ENCODE data around the gene MAB21L4.

The MAB21L4 gene

DNA sequence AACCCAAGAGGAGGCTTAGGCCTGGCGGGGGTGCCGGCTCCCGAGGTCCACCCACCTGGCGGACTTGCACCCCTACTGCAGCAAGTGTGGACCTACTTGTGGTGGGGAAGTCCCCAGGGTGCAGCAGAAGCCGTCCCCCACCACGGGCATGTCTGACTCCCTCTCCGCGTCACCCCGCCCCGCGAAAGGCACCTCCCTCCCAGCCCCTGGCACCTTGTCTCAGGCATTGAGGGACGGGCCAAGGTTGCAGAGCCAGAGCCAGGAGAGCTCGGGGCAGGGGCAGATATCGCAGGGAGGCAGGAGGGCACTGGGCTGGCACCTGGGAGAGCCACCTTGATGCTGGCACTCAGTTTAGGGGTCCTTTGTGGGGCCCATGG lies 29.2 kb upstream of the MAB21L4 start:
- DNase-seq = peak; percentile 2

- no peak for DNase-seq
Observed at GRCh38 chr2:240922982-240923537, 27.1 kb upstream of the MAB21L4 start.

DNA sequence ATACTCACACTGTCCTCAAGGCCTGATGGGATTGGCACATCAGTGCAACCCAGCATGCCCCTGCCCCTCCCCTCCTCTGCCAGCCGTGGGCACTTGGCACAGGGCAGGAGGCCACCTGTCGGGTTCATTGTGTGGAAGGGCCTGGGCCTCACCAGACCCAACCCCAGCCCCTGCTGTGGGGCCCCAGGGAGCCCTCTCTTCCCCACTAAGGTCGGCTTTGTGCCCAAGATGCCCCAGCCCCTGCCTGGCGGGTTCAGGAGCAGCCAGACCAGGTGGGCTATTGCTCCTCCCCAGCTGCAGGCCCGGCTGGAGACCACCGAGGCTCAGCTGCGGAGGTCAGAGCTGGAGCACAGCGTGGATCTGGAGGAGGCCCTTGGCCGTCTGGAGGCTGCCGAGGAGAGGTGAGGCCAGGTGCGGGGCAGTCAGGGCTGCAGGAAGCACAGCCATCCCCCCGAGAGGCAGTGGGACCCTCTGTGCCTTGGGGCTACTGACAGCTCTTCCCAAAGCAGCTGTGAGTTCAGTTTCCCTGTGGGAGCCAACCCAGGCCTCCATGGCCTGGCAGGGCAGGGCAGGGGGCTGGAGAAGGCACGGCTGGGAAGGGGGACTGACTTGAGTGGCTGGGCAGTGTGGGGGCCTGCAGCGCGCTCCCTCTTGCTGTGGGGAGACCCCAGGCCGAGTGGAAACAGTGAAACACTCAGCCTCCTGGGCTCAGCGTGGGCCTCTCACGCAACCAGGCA lies 26.5 kb upstream of the MAB21L4 start:
- DNase-seq = peak; percentile 1

DNA sequence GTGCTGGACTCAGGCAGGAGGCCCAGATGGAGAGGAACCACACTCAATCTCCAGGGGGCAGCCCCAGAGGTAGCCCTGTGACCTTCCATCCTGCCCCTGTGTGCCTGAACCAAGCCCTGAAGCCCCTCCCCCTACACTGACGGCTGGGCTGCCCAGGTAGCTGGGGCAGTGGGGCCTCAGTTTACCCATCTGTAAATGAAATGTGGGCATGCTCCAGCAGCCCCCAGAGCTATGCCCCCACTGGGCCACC lies 26.0 kb upstream of the MAB21L4 start:
- no peak for DNase-seq

DNA sequence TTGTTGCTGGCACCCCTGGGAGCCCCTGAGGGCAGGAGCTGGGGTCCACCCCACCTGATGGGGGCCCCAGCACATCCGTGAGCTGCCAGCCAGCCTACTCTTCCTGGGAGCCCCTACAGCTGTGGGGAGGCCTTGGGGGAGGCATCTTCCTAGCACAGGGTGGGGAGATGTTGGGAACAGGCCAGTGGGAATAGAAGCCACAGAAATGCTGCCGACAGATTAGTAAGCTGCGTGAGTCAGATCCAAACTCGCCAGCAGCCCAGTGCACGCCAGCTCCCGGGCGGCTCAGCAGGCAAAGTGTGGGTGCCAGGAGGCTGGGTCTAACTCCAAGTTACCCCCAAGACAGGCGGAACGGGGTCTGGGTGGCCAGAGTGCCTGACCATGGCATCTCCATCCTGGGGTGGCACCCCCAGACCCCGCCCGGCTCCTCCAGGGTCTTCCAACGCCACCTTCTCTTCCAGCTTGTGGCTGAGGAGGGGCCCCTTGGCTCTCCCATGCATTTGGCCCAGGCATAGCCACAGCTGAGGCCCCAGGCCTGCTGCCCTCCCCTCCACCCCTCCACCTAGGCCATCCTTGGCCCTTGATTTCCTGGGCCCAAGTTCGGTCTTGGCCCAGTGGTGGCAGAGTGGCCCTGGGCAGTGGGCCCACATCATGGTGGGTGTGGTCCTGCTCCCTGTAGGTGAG lies 25.5 kb upstream of the MAB21L4 start:
- DNase-seq = peak; percentile 1

DNA sequence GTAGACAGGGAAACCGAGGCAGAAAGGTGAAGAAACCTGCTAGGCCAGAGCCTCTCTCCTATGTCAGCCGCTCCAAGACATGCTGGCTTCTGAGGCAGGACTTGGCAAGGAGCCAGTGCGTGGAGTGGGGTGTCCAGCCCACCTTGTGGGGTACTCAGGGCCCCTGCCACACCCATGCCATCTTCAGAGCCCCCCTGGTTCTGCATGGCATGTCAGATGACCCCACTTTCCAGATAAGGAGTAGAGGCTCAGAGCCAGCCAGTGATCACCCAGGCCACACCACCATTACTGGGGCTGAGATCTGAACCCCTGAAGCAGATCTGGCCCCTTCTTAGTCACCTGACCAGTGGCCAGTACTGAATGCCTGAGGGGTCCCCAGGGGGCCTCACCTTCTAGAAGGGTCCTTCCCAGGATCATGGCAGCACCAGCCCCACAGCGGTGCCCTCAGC lies 24.9 kb upstream of the MAB21L4 start:
- peak; percentile 1 for DNase-seq

DNA sequence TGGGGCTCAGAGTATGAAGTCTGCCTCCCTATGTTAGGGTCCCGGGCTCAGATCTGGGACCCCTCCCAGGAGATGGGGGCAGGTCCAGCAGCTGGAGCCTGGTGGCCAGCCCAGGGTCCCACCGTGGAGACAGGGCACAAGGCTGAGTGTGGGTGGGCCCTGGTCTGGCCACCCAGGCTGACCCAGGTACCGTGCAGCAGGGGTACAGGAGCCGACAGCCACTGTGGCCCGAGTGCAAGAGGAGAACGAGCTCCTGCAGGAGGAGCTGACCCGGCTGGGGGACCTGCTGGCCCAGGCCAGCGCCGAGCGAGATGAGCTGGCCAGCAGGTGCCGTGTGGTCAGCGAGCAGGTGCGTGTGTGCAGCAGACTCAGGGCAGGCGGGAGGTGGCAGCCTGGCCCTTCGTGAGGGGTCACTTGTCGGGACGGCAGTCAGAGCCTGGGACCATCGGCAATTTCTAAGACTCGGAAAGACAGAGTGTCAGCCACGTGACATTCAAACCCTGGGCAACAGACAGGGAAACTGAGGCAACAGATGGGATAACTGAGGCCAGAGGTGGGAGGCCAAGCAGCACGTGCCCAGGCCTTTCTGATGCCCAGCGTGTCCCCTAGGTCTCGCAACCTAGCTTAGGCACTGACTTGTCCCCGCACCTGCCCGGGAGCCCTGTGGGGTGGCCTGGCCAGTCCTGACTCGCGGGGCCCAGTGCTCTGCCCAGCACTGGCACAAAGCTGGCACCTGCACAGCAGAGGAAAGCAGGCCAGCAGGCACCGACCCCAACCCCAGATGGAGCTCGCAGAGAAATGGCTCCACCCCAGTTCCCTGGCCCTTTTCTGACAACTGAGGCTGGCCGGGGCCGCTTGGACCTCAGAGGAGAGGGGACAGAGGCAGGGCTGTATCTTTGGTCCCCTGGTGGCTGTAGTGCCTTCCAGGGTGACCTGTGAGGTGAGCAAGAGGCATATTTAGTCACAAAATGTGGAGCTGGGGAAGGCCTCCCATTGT lies 24.1 kb upstream of the MAB21L4 start:
- DNase-seq = peak; percentile 1

- no peak for DNase-seq
Observed at GRCh38 chr2:240919161-240919781, 23.3 kb upstream of the MAB21L4 start.

GRCh38 chr2:240918258-240919091 lies 22.5 kb upstream of the MAB21L4 start:
- DNase-seq = no peak

- no peak for DNase-seq
Observed at GRCh38 chr2:240917684-240918257, 21.8 kb upstream of the MAB21L4 start.

- DNase-seq = no peak
Observed at GRCh38 chr2:240917009-240917683, 21.2 kb upstream of the MAB21L4 start.

GRCh38 chr2:240916571-240917008 lies 20.6 kb upstream of the MAB21L4 start:
- no peak for DNase-seq

GRCh38 chr2:240915526-240916341 lies 19.8 kb upstream of the MAB21L4 start:
- no peak for DNase-seq

DNA sequence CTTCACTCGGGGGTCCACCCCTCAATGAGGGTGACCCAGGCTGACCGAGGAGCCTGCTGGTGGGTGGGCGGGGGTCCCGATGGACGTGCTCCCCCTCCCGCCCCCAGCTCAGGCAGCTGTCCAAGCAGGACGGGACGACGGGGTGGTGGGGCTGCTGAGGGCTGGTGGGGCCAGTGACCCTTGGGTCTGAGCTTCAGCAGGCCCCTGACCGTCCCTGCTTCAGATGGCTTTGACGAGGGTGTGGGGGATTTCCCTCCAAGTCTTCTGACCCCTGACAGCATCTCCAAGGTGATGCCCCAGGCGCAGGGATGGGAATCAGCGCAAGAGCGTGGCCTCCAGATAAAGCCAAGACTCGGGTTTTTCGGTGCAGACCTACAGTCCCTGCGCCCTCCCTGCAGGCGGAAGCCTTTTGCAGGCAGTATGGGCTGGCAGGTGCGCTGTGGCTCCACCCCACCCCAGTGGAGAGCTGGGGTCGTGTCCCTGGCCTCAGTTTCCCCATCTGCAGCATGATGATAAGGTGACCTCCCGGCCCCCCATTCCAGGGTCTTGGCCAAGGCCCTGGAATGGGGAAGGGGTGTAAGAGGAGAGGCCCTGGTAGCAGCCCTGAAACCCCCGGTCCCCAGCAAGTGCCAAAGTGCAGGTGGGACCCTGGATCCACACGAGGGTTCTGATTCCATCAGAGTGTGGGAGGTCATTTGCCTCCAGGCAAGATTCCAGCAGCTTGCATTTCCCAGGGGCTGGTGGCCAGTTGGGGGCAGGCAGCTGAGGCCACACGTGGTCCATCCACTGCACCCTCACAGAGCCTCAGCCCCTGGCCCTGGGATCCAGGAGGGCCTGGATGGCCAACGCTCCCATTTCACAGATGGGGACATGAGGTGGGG lies 18.9 kb upstream of the MAB21L4 start:
- DNase-seq = no peak

GRCh38 chr2:240913810-240914644 lies 18.1 kb upstream of the MAB21L4 start:
- DNase-seq = peak; percentile 53

DNA sequence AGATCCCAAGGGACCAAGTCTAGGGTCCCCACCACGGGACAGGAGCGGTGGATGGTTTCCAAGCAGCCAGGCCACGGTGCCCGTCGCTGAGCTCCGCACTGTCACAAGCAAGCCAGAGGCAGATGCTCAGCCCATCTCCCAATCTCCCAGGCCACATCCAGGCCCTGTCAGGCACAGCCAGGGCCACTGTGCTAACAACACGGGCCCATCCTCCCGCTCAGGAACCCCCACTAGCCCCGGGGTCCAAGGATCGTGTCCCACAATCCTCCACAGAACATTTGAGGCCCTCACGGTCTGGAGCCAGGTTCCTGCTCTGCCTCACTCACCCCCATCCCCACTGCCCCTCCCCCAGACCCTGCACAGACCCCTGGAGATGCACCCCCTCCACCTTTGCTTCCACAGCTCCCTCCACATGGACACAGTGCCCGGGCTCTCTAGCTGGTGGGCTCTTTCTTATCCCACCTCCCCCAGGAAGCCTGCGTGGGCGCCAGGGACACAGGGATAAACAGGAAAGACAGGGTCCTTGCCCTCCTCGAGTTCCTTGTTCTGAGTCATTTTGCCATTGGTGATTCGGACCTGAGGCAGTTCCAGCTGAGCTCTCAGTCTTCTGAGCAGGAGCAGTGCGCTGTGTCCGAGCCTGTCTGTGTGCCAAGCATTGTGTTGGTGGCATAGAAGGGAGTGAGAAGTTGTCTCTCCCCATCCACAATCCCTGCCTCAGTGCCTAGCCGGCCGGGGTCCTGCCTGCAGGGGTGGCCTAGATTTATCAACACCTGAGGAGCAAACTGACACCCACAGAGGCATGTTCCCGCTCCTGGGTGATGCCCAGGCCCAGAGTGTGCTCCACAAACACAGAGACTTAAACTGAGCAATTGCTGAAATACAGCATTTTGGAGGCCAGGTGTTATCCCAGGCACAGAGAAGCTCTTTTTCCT lies 17.2 kb upstream of the MAB21L4 start:
- DNase-seq = no peak

All from effector CD4-positive, alpha-beta T cell (primary cell).